B cell (primary cell): ENCODE data around the gene MBOAT1. TPM values are rescaled to one million over a fixed set of nuclear protein-coding genes. Genes with fewer than 3 reads are reported as not detected.

Experiments used
- ATAC-seq: fragments of 200-7000 bp; cut with Tn5 transposase; one replicate; pipeline ENCODE4 v1.10.0; 2021; ENCODE audit warnings: low read depth, mild to moderate bottlenecking, moderate number of reproducible peaks, moderate library complexity
- CTCF ChIA-PET: fragments of 350-600 bp; sonication (Branson Sonifier 250); formaldehyde crosslinking; loops from one replicate; lab custom pipeline; 2021; ENCODE audit warnings: antibody characterized with exemption, inconsistent platforms; lab: Charles Lee
- POLR2A ChIA-PET: fragments of 350-600 bp; sonication (Branson Sonifier 250); formaldehyde crosslinking; loops from one replicate; lab custom pipeline; 2021; ENCODE audit warnings: antibody characterized with exemption; lab: Charles Lee
- DNase-seq: peaks from one replicate; pipeline ENCODE4 v3.0.0; 2013
- H2AFZ ChIP-seq: 2 replicates; pipeline ENCODE4 v1.6.1; 2012; ENCODE audit warnings: mild to moderate bottlenecking, low read depth, low read length; ENCODE audit not compliant: insufficient read depth, poor library complexity, severe bottlenecking
- H3K27ac ChIP-seq, 2 donors: 1 replicate in 1 of 2; 2 replicates in 1 of 2; pipeline ENCODE4 v1.5.1; 2012 to 2013; ENCODE audit warnings: low read length in 2 of 2, mild to moderate bottlenecking in 2 of 2, moderate library complexity in 1 of 2
- H3K27me3 ChIP-seq, 4 experiments: fragments of 200-600 bp in 1 of 4; sonication (generic) in 1 of 4; replicated peaks in 1 of 4; 1 replicate in 2 of 4; 2 replicates in 2 of 4; pipeline versions ENCODE4 v1.6.1 to v1.7.0; 2013 to 2016; ENCODE audit warnings: low read length in 3 of 4, mild to moderate bottlenecking in 2 of 4, mixed read lengths in 1 of 4, moderate library complexity in 1 of 4; ENCODE audit not compliant: insufficient read depth in 4 of 4, control insufficient read depth in 3 of 4; ENCODE audit errors: control extremely low read depth in 1 of 4
- H3K36me3 ChIP-seq, 2 experiments: replicated peaks in 1 of 2; 1 replicate in 1 of 2; 2 replicates in 1 of 2; pipeline versions ENCODE4 v1.6.1 to v1.7.1; 2013; ENCODE audit warnings: low read length in 1 of 2; ENCODE audit not compliant: insufficient read depth in 2 of 2, control insufficient read depth in 1 of 2; ENCODE audit errors: control extremely low read depth in 1 of 2, extremely low read depth in 1 of 2
- H3K4me1 ChIP-seq, 2 donors: fragments of 200-600 bp in 1 of 2; sonication (generic) in 1 of 2; 1 replicate in 1 of 2; 2 replicates in 1 of 2; pipeline versions ENCODE4 v1.5.1 to v1.6.1; 2013 to 2017; ENCODE audit warnings: low read length in 2 of 2; ENCODE audit not compliant: control insufficient read depth in 2 of 2, insufficient read depth in 2 of 2
- H3K4me2 ChIP-seq: replicated peaks from 2 replicates; pipeline ENCODE3; 2012; ENCODE audit warnings: mild to moderate bottlenecking, low read depth, low read length; ENCODE audit not compliant: poor library complexity, severe bottlenecking
- H3K4me3 ChIP-seq, 5 experiments: fragments of 200-600 bp in 1 of 5; sonication (generic) in 1 of 5; 1 replicate in 3 of 5; 2 replicates in 2 of 5; pipeline versions ENCODE4 v1.5.1 to v1.7.0; 2011 to 2016; ENCODE audit warnings: low read length in 4 of 5, mild to moderate bottlenecking in 4 of 5, low read depth in 2 of 5, control low read depth in 1 of 5, moderate library complexity in 1 of 5; ENCODE audit not compliant: insufficient read depth in 1 of 5; ENCODE audit errors: control extremely low read depth in 1 of 5, extremely low read depth in 1 of 5
- H3K79me2 ChIP-seq: fragments of 200-600 bp; sonication (generic); one replicate; pipeline ENCODE4 v1.6.0; 2016; ENCODE audit warnings: low read length; ENCODE audit not compliant: control insufficient read depth, insufficient read depth
- H3K9ac ChIP-seq: fragments of 200-600 bp; sonication (generic); 2 replicates; pipeline ENCODE4 v1.6.1; 2017; ENCODE audit warnings: mild to moderate bottlenecking, low read length, moderate library complexity
- H3K9me3 ChIP-seq, 3 donors: one replicate each; pipeline versions ENCODE4 v1.6.1 to v1.7.1; 2013; ENCODE audit warnings: low read length in 2 of 3; ENCODE audit not compliant: control insufficient read depth in 2 of 3, insufficient read depth in 1 of 3; ENCODE audit errors: control extremely low read depth in 1 of 3
- H4K20me1 ChIP-seq: 2 replicates; pipeline ENCODE4 v1.6.0; 2012; ENCODE audit warnings: mild to moderate bottlenecking, low read length; ENCODE audit not compliant: insufficient read depth, control insufficient read depth, poor library complexity, severe bottlenecking
- H3K27ac Mint-ChIP-seq: one replicate; pipeline ENCODE4 v1.8.0; 2021; ENCODE audit warnings: mixed read lengths
- H3K27me3 Mint-ChIP-seq: one replicate; pipeline ENCODE4 v1.8.0; 2021; ENCODE audit warnings: mixed read lengths
- H3K4me1 Mint-ChIP-seq: one replicate; pipeline ENCODE4 v1.8.0; 2021; ENCODE audit warnings: mixed read lengths
- H3K4me3 Mint-ChIP-seq: one replicate; pipeline ENCODE4 v1.8.0; 2021; ENCODE audit warnings: mixed read lengths
- H3K9me3 Mint-ChIP-seq: one replicate; pipeline ENCODE4 v1.8.0; 2022; ENCODE audit warnings: mixed read lengths; ENCODE audit not compliant: insufficient read depth
- EZH2 ChIP-seq: IDR thresholded peaks from 2 replicates; pipeline ENCODE4 v1.6.1; 2012; ENCODE audit warnings: borderline replicate concordance, low read depth, mild to moderate bottlenecking, moderate library complexity, low read length; ENCODE audit not compliant: insufficient read depth, poor library complexity, severe bottlenecking
- WGBS: methylation state at CpG from one replicate; pipeline ENCODE4 v1.1.5; 2013; ENCODE audit warnings: missing lambda C conversion rate; ENCODE audit not compliant: insufficient coverage; 5-methylcytosine and 5-hydroxymethylcytosine counted together
- intact Hi-C: fragments of 100-400 bp; cut with micrococcal nuclease; formaldehyde crosslinking; loops from one replicate; pipeline ENCODE4 v1.10.0; 2022
- polyA plus RNA-seq: library from polyadenylated mRNA; depleted of rRNA; stranded (reverse); fragments of >200 nt; gene quantifications from 2 replicates; pipeline ENCODE4 v1.2.3, GENCODE V29; 2012
- total RNA-seq, 2 donors: library from RNA; stranded (reverse); fragments of 120-200 nt in 1 of 2; gene quantifications; 1 replicate in 1 of 2; 2 replicates in 1 of 2; pipeline versions ENCODE4 v1.2.3 to v1.2.4, GENCODE V29; 2013 to 2022
- TF ChIP-seq, protein P1 (sequence below): fragments of 200-600 bp; IDR thresholded peaks from one replicate; pipeline ENCODE4 v1.8.0; 2022; ENCODE audit warnings: antibody characterized with exemption, mild to moderate bottlenecking

Gene MBOAT1
- total and polyA plus RNA-seq, 2 donors (not counting 1 experiment from before 2014, with no cell fraction given), result 5.4 to 8.1 TPM

DNA sequence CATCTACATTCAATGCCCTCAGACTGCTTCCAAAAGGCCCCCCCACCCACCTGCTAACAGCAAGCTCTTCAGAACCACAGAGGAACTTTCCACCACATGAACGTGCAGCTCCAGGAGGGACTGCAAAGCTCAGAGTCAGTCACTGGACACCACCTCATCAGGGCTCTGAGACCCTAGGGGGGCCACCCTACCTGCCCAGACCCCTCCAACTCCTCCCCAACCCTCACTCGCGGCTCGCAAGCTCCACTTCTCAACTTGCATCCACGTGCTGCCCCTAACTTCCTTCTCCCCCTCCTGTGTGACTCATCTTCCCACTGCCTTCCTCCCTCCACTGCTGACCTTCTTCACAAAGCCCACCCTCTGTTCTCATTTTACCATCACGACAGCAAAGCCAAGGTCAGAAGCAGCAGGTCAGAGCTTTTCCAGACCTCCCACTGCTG is 6.5 kb downstream of the MBOAT1 start:
- Mint-ChIP-seq H3K9me3 (no peaks in the 10 kb centered on the region), H3K27ac (no peak overlapping the region), H3K4me3 (no peak overlapping the region), H3K4me1 (peaks cover 29% of the 10 kb centered on the region), H3K27me3 (peaks cover 7% of the 10 kb centered on the region)
- H3K4me2 ChIP-seq, result no peak overlapping the region
- H3K27ac ChIP-seq, result no peak overlapping the region
- H2AFZ ChIP-seq, result no peak overlapping the region
- H3K36me3 ChIP-seq, result no peaks in the 10 kb centered on the region
- ChIA-PET CTCF (no interaction called here), POLR2A (no interaction called here)
- H3K9ac ChIP-seq, result no peak overlapping the region
- intact Hi-C loops, result no loop called here
- H3K4me3 ChIP-seq, result no peak overlapping the region
- no peaks in the 10 kb centered on the region for H4K20me1 ChIP-seq
- 62% methylated on average over 6 of the region's 6 CpGs for WGBS
- H3K9me3 ChIP-seq, result no peaks in the 10 kb centered on the region
- DNase-seq (no peak), ATAC-seq (no peak)
- H3K79me2 ChIP-seq, result peaks cover 14% of the 10 kb centered on the region
- H3K27me3 ChIP-seq, result no peaks in the 10 kb centered on the region
- TF ChIP-seq EZH2, result no peak
- TF ChIP-seq, protein P1, sequence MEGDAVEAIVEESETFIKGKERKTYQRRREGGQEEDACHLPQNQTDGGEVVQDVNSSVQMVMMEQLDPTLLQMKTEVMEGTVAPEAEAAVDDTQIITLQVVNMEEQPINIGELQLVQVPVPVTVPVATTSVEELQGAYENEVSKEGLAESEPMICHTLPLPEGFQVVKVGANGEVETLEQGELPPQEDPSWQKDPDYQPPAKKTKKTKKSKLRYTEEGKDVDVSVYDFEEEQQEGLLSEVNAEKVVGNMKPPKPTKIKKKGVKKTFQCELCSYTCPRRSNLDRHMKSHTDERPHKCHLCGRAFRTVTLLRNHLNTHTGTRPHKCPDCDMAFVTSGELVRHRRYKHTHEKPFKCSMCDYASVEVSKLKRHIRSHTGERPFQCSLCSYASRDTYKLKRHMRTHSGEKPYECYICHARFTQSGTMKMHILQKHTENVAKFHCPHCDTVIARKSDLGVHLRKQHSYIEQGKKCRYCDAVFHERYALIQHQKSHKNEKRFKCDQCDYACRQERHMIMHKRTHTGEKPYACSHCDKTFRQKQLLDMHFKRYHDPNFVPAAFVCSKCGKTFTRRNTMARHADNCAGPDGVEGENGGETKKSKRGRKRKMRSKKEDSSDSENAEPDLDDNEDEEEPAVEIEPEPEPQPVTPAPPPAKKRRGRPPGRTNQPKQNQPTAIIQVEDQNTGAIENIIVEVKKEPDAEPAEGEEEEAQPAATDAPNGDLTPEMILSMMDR, result no peak
- H3K4me1 ChIP-seq, result peaks cover 8 to 13% of the 10 kb centered on the region in 2 donors

DNA sequence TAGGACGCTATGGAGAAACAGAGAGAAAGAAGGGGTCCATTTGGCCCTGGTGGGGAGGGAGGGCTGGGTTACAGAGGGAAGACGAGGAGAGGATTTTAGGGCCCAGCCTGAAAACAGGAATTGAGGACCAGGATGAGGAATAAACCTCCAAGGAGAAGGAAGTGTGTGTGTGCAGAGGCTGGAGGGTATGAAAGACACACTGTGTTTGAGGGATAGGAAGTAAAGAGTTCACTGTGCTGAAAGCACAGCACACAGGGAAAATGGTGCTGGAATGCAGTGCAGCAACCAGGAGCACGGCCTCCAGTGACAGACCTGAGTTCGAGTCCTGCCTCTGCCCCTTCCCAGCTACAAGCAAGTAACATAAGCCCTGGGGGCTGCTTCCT is 7.8 kb downstream of the MBOAT1 start:
- ATAC-seq (no peak), DNase-seq (no peak)
- 88% methylated on average over 3 of the region's 4 CpGs for WGBS
- POLR2A ChIA-PET, result no interaction called here
- peaks cover 14% of the 10 kb centered on the region for H3K79me2 ChIP-seq
- H3K9ac ChIP-seq, result no peak overlapping the region
- no peak overlapping the region for H2AFZ ChIP-seq
- intact Hi-C loops, result no loop called here
- H3K27ac ChIP-seq, result no peak overlapping the region
- H3K4me3 ChIP-seq, result no peak overlapping the region
- Mint-ChIP-seq H3K9me3 (no peaks in the 10 kb centered on the region), H3K27me3 (peaks cover 7% of the 10 kb centered on the region), H3K4me1 (peaks cover 23% of the 10 kb centered on the region), H3K4me3 (no peak overlapping the region), H3K27ac (no peak overlapping the region)
- H3K9me3 ChIP-seq, result no peaks in the 10 kb centered on the region
- CTCF ChIA-PET, result no interaction called here
- no peak overlapping the region for H3K4me2 ChIP-seq
- peaks cover 7 to 13% of the 10 kb centered on the region in 2 donors for H3K4me1 ChIP-seq
- no peaks in the 10 kb centered on the region for H3K36me3 ChIP-seq
- no peaks in the 10 kb centered on the region for H4K20me1 ChIP-seq
- no peak for TF ChIP-seq EZH2
- TF ChIP-seq, protein P1, result no peak
- H3K27me3 ChIP-seq, result no peaks in the 10 kb centered on the region
